Left lobe of liver (tissue), 2 donors: ENCODE results near the gene EGLN1. TPM values are rescaled to one million over a fixed set of nuclear protein-coding genes. Genes with fewer than 3 reads are reported as not detected.

Source experiments
- ATAC-seq: fragments of 200-7000 bp; cut with Tn5 transposase; one replicate; pipeline ENCODE4 v1.9.1; 2020; ENCODE audit warnings: mild to moderate bottlenecking, moderate library complexity
- DNase-seq: peaks from one replicate; pipeline ENCODE4 v3.0.0-alpha.2; 2020; ENCODE audit warnings: low spot score
- total RNA-seq: library from RNA; stranded (reverse); gene quantifications from one replicate; pipeline ENCODE4 v1.2.1, GENCODE V29; 2021
- donor health status: DM: no; HTN: no; CAD: no; lungs with moderate emphysema.
- donor health status: DM: no; HTN: yes; CAD: no.

EGLN1 gene
- total RNA-seq, 1 donor from 2014 or later: 23.6 TPM

DNA sequence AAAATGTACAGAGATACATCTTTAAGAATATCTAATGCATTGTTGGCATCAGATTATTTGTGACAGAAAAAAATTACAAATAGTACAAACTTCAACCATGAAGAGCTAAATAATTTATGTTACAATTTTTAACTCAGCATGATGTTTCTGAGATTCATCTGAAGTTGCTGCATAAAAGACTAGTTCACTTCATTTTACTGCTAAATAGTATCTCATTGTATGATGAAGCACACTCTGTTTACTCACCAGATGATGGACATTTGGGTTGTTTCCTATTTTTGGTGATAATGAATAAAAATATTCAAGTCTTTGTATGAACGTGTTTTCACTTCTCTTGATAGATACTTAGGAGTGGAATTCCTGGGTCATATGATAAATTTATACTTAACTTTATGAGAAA is 20.6 kb downstream of the EGLN1 start:
- ATAC-seq: no peak
- DNase-seq: no peak

DNA sequence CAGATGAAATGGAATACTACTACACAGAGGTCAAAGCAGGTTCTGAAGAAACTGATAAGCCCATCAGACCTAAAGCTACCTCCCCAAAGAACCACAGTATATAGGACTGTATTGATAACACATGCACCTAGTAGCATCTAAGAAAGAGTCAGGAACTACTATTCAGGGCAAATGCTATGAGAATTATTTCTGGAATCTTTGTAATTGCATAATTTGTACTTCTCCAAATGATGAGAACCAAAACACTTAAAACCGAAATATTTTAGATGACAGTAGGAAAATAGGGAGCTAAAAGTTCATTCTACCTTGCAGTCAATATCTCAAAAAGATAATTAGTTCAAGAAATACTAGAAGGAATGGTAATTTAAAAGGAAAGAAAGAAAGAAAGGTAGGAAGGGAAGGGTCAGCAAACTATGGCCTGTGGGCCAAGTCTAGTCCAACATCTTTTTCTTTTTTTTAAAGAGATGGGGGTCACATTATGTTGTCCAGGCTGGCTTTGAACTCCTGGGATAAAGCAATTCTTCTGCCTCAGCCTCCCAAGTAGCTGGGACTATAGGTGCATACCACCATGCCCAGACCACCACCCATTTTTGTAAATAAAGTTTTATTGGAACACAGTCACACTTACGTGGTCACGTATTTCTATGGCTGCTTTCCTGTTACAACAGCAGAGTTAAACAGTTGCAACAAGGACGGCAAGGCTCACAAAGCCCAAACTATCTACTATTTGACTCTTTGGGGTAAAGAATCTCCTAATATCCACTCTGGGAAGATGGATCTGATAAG is 24.0 kb downstream of the EGLN1 start:
- no peak for DNase-seq
- no peak for ATAC-seq

DNA sequence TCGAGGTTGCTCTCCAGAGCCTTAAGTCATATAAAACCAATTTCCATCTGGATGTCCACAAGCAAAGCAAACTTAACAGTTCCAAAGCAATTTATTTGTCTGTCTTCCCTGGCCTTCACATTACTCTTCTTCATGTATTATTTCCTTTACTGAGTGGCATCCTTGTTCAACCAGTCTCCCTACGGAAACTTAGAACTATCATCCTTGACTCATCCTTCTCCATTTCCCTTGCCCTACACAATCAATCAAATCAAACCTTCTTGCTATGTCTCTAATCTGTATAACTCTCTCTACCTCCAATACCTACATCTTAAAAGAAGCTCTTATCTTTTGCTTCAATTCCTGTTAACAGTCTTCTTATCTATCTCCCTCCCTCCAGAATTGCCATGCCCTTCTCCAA is 25.4 kb downstream of the EGLN1 start:
- no peak for DNase-seq
- ATAC-seq: no peak

DNA sequence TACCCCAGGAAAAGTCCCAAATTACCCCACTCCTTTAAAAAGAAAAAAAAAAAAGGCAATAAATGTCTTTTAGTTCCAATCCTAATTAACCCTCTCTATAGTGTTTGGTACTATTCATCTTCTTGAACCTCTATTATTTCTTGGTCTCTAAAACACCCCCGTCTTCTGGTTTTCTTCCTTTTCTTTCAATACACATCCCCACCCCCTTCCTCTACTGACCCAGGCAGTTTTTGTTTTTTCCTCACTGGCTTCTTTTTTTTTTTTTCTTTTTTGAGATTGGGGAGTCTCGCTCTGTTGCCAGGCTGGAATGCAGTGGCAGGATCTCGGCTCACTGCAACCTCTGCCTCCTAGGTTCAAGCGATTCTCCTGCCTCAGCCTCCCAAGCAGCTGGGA is 26.1 kb downstream of the EGLN1 start:
- no peak for ATAC-seq
- no peak for DNase-seq

DNA sequence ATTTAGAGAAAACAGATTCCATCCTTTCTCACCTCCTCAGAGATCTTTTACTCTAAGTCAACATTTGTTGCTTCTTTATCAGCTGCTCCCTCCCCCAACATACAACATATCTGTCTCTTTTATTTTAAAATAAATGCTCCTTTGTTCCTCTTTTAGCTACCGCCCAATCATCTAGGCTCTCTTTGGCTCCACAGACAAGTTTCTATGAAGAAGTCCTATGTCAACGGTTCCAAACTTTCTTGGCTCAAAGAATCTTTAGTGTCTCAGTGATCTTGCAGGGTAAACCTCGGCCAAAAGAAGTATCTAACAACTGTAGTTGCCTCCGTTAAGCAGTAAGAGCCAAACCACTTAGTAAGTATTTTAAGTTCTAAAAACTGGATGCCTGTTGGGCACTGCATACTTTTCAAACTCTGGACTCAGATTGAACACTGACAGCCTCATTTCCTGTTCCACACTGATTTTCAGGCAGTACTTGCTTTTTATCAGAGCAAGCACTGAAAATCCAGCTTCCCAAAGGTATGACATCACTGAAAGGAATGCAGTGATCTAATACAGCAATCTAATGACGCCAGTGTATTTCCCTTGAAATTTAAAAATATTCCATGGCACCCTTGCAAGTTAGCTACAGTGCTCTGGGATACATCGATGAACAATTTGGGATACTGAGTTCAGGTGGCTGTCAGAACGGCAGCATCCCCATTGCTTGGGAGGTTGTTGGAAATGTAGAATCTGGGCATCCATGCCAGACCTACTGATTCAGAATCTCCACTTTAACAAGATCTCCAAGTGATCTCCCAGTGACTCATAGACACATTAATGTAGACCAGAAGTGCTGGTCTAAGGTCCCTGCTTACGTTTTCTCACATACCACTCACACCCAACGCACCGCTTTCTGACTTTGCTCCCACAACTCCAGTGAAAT is 26.8 kb downstream of the EGLN1 start:
- no peak for DNase-seq
- ATAC-seq: peak; percentile 6

DNA sequence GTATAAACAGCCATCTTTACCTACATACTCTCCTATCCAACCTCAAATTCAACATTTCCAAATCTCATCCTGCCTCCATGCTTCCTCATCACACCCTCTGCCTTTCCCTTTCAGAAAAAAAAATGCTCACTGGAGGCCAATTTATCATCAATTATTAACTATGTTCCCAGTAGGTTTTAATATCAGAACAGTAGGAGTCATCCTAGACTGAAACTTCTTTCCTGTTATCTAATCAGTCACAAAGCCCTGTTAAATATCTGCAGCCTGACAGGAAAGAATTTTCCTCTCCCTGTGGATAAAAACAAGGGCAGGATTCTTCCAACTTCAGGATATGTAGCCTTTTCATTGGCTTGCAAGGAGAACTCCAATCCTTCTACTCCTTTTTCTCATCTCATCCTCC is 28.4 kb downstream of the EGLN1 start:
- ATAC-seq (peak; percentile 91), DNase-seq (no peak)

DNA sequence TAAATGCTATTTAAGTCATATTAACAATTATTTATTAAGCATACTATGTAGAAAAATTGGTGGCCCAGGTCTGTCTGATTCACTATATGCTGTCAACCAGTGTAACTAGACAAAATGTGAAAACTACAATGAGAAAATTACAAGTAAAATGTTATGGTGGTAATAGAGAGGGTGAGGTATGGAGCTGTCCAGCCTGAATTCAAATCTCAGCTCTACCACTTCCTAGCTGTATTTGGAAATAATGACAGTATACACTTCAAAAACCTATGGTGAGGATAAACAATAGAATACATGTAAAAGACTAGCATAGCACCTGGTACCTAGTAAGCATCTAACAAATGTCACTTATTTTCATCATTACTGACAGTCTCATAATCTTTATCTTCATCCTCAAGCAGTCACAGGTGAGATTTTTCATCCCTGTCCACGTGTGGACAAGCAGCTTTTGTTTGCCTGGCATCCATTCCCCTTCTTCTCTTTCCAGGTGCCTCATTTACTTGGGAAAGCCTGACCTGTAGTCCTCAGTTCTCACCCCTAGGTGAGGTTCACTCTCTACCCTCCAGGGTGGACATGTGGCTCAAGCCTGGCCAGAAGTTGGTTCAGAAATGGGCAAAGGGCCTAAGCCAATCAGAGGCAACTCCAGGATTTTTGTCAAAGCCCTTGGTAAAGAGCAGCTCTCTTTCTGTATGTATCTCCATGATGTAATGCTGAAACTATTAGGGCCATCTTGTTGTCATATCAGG is 29.5 kb downstream of the EGLN1 start:
- ATAC-seq: peak; percentile 68

DNA sequence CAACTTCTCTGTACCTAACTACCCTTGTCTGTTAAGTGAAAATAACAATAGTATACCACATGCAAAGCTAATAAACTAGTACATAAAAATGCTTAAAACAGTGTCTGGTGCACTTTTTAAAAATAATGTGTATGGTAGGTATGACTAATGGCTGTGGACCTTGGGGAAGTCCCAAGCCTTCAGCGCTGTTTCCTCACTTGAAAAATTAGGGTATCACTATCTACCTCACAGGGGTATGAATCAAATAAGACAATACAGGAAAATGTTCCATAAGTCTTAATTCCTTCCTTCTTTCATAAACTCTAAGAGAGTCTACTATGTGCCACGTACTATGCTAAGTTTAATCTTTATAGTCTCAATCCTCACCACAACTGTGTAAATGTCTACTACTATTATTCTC is 32.0 kb downstream of the EGLN1 start:
- DNase-seq (no peak), ATAC-seq (no peak)

More for the DNA sequence above, 29.5 kb downstream of the EGLN1 start:
- peak; percentile 50 for DNase-seq

DNA sequence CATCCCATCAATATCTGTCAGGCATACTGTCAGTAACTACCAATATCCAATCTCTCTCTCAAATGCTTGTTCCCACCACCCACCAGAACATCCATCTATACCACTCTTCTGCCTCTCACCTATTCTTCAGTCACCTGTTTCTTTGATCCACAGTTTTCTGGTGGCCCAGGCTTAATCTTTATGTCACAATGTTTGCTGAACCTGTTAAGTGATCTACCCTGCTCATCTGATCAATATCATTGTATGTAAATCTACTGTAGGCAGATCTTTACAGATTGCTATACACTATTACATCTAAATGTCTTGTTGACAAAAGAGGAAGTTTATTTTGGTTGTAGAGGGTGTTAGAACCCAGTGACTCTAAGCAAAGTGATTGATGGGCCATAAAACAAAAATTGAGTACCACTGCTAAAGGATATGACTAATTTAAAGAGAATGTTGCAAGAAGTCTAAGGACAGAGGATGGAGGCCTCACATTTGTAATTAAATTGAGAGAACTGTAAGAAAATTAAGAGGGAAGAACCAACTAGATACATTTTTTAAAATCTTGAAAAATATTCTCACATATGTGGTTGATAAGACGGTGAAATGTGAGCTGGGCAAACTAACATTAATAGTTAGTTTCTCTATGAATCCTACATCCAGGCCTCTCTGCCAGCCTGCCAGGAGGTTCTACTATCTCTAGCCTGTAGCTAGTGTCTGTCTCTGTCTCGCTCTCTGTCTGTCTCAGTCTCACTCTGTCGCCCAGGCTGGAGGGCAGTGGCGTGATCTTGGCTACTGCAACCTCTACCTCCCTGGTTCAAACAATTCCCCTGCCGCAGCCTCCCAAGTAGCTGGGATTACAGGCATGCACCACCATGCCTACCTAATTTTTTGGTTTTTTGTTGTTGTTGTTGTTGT is 34.1 kb downstream of the EGLN1 start:
- ATAC-seq (no peak), DNase-seq (no peak)

DNA sequence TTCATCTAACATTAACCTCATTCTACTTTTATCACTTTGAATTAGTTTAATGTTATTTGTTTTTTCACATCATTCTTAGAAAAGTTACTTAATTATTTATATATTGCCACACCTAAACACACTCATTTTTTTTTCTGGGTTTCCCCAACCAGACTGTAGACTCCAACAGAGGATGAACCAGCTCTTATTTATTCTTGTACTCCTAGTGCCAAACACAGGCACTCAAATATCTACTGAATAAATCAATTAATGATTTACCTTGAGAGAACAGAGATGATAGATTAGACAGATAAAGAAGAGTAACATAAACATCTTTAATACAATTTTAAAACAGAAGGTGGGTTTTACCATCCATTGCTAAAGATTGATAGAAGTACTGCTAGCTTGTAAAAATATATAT is 35.6 kb downstream of the EGLN1 start:
- DNase-seq: no peak

DNA sequence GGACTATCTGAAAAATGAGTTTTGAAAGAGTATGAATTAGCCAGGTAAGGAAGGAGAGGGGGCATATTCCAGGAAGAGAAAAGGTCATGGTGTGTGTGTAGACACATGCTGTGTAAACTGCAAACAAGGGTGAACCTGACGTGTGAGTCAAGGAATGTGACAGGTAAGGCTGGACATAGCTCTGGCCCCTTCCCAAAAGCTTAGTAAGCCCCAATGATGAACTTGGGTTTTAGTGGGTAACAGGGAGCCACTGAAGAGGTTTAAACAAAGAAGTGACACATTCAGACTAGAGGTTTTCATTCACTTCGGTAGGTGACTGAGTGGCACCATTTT is 36.7 kb downstream of the EGLN1 start:
- ATAC-seq: peak; percentile 63
- DNase-seq: no peak

More for the DNA sequence above, 35.6 kb downstream of the EGLN1 start:
- peak; percentile 46 for ATAC-seq

DNA sequence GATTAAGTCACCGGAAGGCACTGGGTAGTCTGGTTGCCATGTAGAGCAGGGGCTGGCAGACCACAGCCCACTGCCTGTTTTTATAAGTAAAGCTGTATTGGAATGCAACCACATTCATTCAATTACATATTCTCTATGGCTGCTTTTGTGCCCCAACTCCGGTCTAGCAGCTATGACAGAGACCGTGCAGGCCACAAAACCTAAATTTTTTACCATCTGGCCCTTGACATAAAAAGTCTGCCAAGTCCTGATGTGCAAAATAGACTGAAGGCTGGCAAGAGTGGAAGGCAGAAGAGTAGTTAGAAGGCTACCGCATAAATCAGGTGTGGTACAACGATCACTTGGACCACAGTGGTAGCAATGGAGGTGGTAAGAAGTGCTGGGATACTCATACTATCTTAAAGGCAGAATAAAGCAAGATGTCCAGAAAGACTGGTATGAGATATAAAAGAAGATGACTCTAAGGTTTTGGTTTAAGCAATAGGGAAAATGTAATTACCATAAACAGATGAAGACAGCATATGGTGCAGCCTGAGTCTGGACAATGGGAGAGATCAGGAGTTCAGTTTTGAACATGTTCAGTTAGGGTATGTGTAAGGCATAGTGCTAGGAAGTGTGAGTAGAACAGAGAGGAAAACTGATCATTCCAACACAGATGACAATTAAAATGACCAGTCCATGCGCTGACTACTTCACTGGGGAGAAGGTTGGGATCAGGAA is 37.2 kb downstream of the EGLN1 start:
- no peak for DNase-seq
- peak; percentile 7 for ATAC-seq

DNA sequence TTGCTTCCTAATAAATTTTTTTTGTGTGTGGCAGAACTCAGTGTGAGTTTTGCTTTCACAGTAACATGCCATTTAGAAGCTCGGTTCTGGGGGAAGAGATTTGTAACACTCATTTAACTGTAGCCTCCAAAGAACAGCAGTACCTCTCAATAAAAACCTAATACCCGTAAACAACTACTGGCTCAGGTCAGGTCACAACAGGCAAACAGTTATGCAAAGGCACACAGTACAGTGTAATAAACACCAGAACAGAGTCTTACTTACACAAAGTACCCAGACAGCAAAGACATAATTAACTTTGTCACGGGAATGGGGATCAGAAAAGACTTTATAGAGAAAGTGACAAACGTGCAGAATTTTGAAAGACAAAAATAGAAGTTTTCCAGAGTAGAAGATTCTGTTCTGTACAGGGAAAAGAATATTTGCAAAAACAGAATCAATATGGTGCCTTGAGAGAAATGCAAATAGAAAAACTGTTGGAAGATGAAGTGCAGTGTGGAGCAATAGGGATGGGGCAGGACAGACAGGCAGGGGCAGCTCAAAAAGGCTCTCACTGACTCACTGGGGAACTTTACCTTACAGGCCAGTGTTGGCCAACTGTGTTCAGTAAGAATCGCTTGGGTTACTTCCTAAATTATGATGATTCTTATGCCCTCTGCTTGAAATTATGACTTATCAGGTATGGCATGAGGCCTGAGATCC is 38.8 kb downstream of the EGLN1 start:
- DNase-seq (no peak), ATAC-seq (peak; percentile 83)

DNA sequence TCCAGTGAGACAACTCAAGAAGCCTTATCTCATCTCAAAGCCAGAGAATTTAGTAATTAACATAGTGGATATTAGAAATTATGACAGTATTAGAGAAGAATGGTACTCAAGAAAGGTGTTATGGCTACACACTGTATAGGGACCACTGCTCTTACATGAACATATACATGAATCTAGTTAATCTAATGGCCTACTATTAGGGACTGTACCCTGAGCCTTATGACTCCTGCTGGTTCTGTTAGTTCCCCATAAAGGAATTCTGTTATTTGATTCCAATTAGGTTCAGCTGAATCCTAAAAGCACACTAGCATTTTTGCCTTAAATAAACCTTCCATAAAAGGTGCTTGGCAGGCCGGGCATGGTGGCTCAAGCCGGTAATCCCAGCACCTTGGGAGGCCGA is 39.7 kb downstream of the EGLN1 start:
- no peak for ATAC-seq
- DNase-seq: no peak

DNA sequence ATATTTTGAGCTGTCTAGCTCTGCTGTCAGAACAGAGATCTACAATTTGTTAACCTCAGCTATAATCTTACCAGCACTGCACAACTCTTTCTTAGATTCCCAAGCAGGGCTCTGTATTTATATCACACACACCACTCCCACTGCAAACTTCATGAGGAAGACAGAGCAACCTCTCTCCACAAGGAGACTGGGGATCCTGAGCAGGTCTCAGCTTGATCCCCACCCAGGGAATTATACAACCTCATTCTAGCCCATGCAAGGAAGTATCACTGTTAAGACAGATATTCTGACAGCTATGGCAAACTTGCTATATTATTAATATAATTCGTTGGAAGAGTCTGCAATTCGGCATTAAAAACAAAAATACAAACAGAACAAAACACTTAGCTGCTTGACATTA is 40.4 kb downstream of the EGLN1 start:
- ATAC-seq: no peak

DNA sequence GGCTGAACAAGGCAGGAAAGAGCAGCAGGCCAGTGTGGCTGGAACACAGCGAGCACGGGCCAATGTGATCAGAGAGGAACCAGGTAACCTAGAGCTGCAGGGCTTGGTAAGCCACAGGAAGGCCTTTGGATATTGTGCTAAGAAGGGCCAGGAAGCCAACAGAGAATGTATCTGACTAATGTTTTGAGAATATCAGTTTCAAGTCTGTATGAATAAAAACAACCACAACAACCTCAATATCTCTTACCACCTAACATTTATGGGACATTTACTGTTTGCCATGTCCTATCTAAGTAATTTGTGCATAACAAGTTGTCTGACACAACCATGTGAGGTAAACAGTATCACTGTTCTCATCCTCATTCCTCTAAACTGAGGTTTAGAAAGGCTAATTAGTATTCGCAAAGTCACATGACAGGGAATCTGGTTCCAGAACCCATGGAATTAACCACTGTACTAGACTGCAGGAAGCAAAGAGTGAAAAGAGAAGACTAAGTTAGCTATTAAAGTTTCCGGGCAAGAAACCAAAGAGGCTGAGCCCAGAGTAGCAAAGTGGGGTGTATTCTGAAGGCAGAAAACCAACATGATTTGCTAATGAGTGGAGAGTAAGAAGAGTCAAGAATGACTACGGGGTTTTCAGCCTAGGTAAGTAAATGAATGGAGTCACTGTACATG is 45.1 kb downstream of the EGLN1 start:
- ATAC-seq (peak; percentile 87), DNase-seq (no peak)

More for the DNA sequence above, 40.4 kb downstream of the EGLN1 start:
- DNase-seq: no peak

DNA sequence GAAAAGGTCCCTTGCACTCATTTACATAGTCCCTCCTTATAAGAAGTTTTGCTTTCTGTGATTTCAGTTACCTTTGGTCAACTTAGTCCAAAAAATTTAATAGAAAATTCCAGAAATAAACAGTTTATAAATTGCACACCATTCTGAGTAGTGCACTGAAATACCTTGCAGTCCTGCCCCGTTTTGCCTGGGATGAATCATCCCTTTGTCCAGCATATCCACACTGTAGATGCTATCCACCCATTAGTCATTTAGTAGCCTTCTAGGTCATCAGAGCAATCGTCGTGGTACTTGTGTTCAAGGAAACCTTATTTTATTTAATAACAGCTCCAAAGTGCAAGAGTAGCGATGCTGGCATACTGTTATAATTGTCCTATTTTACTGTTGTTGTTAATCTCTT is 46.0 kb downstream of the EGLN1 start:
- DNase-seq (no peak), ATAC-seq (no peak)

DNA sequence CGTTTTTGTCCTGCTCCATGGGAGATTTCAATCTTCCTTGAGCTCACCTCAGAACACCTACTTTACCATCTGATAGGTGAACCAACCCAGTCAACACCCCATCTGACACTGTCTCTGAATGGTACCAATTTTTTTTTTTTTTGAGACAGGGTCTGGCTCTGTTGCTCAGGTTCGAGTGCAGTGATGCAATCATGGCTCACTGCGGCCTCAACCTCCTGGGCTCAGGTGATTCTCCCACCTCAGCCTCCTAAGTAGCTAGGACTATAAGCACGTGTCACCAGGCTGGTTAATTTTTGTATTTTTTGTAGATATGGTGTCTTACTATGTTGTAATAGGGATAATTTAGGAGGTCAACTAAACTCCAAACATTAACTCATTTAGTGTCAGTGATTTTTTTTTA is 47.7 kb downstream of the EGLN1 start:
- ATAC-seq (no peak), DNase-seq (no peak)

DNA sequence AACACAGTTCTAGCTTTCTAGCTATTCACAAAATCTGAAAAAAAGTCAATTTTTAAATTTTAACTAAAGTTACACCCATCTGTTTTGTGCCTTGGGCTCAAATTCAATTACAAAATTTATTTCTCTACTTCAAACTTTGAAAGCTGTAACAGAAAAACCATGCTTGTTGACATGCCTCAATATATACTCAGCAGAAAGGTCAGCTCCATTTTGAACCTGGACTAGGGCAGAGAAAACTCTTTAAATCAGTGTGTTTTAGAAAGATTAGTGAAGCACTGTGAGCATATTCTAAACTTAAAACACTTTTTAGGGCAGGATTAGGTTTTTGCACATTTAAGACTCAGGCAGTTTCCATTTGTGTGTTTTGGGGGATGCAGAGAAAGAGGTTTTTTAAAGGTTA is 49.6 kb downstream of the EGLN1 start:
- no peak for DNase-seq
- no peak for ATAC-seq
